Effector memory CD4-positive, alpha-beta T cell (primary cell): ENCODE measurements around the gene ITGB5.
"Not testable (repeated sequence)": the region's sequence is repeated elsewhere in the genome, so short reads cannot be mapped to it uniquely, and the experiment has no call there.

ENCODE experiments used
- DNase-seq, 3 donors: peaks; one replicate each; pipeline ENCODE4 v3.0.0-alpha.2; 2020
- H3K27ac ChIP-seq: 2 replicates; pipeline ENCODE4 v1.7.0; 2013; ENCODE audit warnings: mild to moderate bottlenecking, low read length, moderate library complexity; ENCODE audit not compliant: insufficient read depth, poor library complexity, severe bottlenecking
- H3K27me3 ChIP-seq: replicated peaks from 2 replicates; pipeline ENCODE4 v1.7.0; 2013; ENCODE audit warnings: mild to moderate bottlenecking, low read length; ENCODE audit not compliant: insufficient read depth, control insufficient read depth, poor library complexity, severe bottlenecking
- H3K36me3 ChIP-seq: 2 replicates; pipeline ENCODE4 v1.7.0; 2013; ENCODE audit warnings: mild to moderate bottlenecking, low read length, moderate library complexity; ENCODE audit not compliant: control insufficient read depth, insufficient read depth
- H3K4me1 ChIP-seq: 2 replicates; pipeline ENCODE4 v1.7.0; 2013; ENCODE audit warnings: low read length, mild to moderate bottlenecking; ENCODE audit not compliant: control insufficient read depth, insufficient read depth, poor library complexity, severe bottlenecking
- H3K4me3 ChIP-seq: 2 replicates; pipeline ENCODE4 v1.7.0; 2013; ENCODE audit warnings: low read length, low read depth, mild to moderate bottlenecking; ENCODE audit not compliant: insufficient read depth, poor library complexity, severe bottlenecking
- H3K9me3 ChIP-seq: 2 replicates; pipeline ENCODE4 v1.7.0; 2013; ENCODE audit warnings: mild to moderate bottlenecking, low read length, moderate library complexity; ENCODE audit not compliant: control insufficient read depth

ITGB5 gene

DNA sequence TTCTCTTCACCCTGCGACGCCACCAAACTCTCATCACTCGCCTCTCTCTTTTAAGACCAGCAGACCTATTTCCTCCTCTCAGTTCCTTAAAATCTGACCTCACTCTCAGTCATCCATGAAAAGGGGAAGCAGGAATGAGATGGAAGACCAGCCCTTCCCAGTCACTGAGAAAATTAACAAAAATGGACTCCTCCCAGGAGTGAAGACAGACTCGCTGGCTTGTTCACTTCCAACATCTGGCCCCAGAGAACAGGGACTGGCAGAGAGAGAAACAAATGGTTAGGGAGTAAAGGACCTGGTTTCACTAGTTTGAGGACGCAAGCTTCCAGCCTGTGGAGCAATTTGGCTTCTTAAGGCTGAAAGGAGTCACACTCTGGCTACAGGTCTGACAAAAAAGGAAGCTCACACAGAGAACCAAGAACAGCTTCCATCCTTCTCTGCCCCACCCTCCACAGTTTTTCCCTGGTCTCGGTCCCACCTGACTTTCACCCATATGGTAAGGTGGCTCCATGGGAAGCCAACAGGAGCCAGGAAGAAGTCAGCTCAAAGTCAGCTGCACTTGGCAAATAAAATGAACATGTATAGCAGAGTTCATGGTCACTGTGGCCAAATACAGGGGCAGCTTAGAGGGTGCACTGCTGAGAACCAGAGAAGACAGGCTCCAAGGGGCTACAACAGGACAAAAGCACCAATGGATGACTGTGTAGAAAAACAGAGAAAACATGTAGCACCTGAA is 57.2 kb downstream of the ITGB5 start:
- no peak overlapping the region for H3K4me3 ChIP-seq
- no peak for DNase-seq
- H3K36me3 ChIP-seq, result no peaks in the 10 kb centered on the region
- no peaks in the 10 kb centered on the region for H3K9me3 ChIP-seq
- no peaks in the 10 kb centered on the region for H3K4me1 ChIP-seq
- no peak overlapping the region for H3K27ac ChIP-seq
- no peaks in the 10 kb centered on the region for H3K27me3 ChIP-seq

DNA sequence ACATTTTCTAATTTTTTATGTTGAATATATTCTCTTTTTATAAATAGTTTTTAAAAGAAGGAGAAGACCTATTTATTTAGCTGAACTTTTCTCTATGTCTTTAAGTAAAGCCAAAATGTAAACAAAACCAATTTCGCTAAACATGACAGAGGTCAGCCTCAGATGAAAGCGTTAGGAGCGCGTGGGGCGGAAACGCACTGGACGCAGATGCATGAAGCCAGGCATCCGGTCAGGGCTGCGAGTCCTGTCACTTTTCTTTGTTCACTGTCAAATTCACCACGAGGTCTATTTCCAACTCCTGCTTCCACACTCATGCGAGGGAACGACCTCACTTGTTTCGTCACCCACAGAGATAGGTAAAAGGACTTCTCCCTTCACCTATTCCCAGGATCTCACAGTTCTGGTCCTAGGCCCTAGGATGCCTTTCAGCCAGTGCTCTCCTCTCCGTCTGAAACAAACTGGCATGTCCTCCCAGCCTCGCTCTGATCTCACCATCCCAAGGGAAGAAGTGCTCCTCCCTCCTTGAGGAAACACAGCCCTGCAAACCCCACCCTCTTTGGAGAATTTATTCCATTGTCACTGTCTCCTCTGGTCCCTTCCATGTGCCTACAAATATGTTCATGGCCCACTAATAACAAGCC is 57.9 kb downstream of the ITGB5 start:
- no peaks in the 10 kb centered on the region for H3K36me3 ChIP-seq

DNA sequence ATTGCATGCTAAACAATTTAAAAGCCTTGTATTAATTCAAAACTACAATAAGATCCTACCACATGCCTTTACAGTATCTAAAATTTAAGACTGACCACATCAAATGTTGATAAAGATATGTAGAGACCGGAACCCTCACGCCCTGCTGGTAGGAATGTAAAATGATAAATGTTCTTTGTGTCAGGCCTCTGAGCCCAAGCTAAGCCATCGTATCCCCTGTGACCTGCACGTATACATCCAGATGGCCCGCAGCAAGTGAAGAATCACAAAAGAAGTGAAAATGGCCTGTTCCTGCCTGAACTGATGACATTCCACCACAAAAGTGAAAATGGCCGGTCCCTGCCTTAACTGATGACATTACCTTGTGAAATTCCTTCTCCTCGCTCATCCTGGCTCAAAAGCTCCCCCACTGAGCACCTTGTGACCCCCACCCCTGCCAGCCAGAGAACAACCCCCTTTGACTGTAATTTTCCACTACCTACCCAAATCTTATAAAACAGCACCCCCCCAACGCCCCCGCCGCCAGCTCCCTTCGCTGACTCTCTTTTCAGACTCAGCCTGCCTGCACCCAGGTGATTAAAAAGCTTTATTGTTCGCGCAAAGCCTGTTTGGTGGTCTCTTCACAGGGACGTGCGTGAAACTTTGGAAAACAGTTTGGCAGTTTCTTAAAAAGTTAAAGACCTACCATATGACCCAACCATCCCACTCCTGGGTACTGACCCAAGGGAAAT is 59.5 kb downstream of the ITGB5 start:
- not testable (repeated sequence) for H3K9me3 ChIP-seq, H3K27me3 ChIP-seq, H3K36me3 ChIP-seq, H3K4me3 ChIP-seq, DNase-seq, H3K27ac ChIP-seq, H3K4me1 ChIP-seq

More for the DNA sequence above, 57.9 kb downstream of the ITGB5 start:
- Histone ChIP-seq H3K27ac (no peak overlapping the region), H3K4me1 (no peaks in the 10 kb centered on the region), H3K9me3 (no peaks in the 10 kb centered on the region), H3K4me3 (no peak overlapping the region), H3K27me3 (no peaks in the 10 kb centered on the region)
- no peak for DNase-seq

DNA sequence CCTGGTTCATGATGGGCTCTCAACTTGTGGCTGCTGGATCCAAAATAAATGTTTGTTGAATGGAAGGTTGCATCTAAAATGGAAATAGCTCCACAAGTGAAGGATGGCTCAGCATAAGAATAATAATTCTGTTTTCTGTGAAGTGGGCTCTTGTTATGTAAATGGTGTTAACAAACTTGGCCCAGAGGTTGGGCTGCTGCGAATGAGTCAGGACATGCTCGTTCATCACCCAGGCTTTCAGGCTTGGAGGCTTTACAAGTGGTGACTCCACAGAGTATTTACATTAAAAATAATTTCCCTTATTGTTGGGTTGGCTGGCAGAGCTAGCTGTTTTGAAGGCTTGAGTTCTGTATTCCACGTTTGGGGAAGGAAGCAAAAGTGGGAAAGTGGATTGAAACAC is 60.5 kb downstream of the ITGB5 start:
- no peaks in the 10 kb centered on the region for H3K4me1 ChIP-seq
- no peaks in the 10 kb centered on the region for H3K36me3 ChIP-seq
- no peak for DNase-seq

DNA sequence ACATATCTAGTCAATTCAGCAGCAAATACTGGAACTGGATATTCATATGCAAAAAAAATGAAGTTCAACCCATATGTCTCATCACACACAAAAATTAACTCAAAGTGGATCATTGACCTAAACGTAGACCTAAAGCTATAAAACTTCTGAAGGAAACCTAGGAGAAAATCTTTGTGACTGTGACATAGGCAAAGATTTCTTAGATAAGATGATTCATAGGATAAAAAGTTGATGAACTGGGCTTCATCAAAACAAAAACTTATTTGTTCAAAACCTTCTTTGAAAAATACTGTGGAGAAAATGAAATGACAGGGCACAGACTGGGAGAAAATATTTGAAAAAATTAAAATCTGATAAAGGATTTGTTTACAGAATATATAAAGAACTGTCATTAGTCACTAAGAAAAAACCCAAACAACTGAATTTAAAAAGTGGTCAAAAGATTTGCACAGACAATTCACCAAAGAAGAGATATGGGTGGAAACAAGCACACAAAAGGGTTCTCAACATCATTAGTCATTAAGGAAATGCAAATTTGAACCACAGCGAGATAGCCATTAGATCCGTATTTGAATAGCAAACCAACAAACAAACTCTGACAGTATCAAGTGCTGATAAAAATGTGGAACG is 62.8 kb downstream of the ITGB5 start:
- Histone ChIP-seq H3K4me3 (no peak overlapping the region), H3K27ac (no peak overlapping the region), H3K4me1 (no peaks in the 10 kb centered on the region), H3K36me3 (no peaks in the 10 kb centered on the region), H3K9me3 (no peaks in the 10 kb centered on the region), H3K27me3 (no peaks in the 10 kb centered on the region)
- DNase-seq, result no peak

More for the DNA sequence above, 60.5 kb downstream of the ITGB5 start:
- Histone ChIP-seq H3K27me3 (no peaks in the 10 kb centered on the region), H3K9me3 (no peaks in the 10 kb centered on the region), H3K27ac (no peak overlapping the region), H3K4me3 (no peak overlapping the region)

DNA sequence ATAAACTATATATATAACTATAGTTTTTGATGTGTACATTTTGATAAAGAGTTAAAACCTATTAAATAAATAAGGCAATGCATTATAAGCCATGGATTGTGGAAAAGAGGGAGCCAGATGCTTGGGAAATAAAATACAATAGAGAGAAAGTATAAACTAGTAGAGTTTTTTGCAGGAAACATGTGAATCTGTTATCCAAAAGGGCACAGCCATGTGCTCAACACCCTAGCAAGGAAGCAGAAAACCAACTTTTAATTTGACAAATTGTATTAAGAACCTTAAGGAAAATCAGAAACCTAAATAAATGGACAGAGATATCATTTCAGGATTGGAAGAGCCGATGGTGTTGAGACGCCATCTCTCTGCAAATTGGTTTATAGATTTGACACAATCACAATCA is 63.5 kb downstream of the ITGB5 start:
- H3K4me1 ChIP-seq, result no peaks in the 10 kb centered on the region
- H3K27ac ChIP-seq, result no peak overlapping the region
- H3K9me3 ChIP-seq, result no peaks in the 10 kb centered on the region
- no peak for DNase-seq
- no peak overlapping the region for H3K4me3 ChIP-seq
- no peaks in the 10 kb centered on the region for H3K36me3 ChIP-seq
- no peaks in the 10 kb centered on the region for H3K27me3 ChIP-seq

DNA sequence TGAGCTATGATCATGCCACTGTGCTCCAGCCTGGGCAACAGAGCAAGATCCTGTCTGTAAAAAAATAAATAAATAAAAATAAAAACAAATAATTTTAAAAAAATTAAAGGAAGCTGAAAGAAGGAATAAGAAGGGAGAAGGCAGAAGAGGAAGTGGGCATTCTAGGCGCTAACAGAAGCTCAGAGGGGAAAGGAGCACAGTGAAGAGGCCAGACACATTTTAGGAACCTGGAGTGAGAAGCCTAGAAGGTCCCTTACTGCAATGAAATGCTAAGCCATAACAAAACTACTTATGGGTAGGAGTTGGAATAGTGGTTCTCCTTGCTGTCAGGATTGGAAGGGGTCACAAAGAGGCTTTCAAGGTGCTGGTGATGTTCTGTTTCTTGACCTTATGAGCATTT is 64.0 kb downstream of the ITGB5 start:
- no peaks in the 10 kb centered on the region for H3K4me1 ChIP-seq
- H3K9me3 ChIP-seq, result no peaks in the 10 kb centered on the region
- DNase-seq, result no peak
- no peak overlapping the region for H3K4me3 ChIP-seq
- no peak overlapping the region for H3K27ac ChIP-seq
- H3K27me3 ChIP-seq, result no peaks in the 10 kb centered on the region
- H3K36me3 ChIP-seq, result no peaks in the 10 kb centered on the region

DNA sequence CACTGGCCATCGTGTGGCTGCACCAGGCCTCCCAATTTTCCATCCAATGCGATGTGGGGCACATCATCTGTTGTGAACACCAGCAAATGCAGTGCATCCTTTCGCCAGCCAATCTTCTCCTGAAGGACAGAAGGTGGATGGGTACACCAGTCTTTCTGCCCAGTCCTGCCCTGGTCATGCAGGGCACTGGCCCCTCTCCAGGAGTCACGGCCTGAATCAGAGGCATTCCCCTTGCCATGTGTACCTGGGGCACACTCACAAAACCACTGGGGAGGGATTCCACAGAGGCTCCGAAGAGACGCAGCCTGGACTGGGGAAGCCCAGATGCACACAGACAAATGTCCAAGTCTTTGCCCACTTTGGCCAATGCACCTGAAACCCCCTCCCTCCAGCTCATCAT is 65.8 kb downstream of the ITGB5 start:
- Histone ChIP-seq H3K27me3 (no peaks in the 10 kb centered on the region), H3K4me1 (no peaks in the 10 kb centered on the region), H3K9me3 (no peaks in the 10 kb centered on the region), H3K27ac (no peak overlapping the region), H3K4me3 (no peak overlapping the region), H3K36me3 (no peaks in the 10 kb centered on the region)
- DNase-seq, result no peak

DNA sequence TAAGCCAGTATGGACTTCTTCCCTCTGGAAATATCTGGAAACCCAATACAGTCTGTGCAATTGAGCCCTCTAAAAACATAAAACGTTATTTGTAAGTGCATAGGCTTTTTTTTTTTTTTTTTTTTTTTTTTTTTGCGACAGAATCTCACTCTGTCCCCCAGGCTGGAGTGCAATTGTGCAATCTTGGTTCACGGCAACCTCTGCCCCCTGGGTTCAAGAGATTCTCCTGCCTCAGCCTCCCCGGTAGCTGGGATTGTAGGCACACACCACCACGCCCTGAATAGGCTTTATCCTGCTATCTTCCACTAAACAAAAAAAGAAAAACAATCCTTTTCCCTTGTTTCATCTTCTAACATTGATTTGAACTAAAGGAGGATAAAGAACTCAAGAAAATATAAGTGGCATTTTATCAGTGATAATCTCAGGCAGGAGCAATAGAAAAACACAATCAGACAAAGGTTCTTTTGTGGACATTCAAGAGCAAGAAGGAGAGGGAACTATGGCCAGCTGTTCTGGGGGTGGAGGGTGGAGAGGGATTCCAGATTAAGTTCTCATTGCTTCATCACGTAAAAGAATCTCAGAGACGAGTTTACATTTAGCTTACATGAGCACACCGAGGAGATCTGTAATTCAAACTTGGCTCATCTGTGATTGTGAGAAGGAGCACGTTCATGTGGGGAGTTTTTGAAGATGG is 68.6 kb downstream of the ITGB5 start:
- Histone ChIP-seq H3K27ac (no peak overlapping the region), H3K36me3 (no peaks in the 10 kb centered on the region), H3K9me3 (no peaks in the 10 kb centered on the region), H3K27me3 (no peaks in the 10 kb centered on the region), H3K4me3 (no peak overlapping the region), H3K4me1 (no peaks in the 10 kb centered on the region)
- no peak for DNase-seq
